Measurements from ENCODE around the gene IL17RC.
"Not testable (repeated sequence)": the region's sequence is repeated elsewhere in the genome, so short reads cannot be mapped to it uniquely, and the experiment has no call there.

IL17RC gene

DNA sequence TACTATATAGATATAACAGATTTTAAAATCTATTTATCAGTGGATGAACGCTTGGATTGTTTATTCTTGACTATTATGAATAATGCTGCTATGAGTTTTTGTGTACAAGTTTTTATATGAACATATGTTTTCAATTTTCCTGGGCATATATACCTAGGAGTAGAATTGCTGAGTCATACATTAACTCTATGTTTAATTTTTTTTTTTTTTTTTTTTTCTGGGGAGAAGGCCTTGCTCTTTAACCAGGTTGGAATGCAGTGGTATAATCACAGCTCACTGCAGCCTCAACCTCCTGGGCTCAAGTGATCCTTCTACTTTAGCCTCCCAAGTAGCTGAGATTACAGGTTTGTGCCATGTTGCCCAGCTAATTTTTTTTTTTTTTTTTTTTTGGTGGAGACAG is 45.9 kb upstream of the IL17RC start:
- TF ChIP-seq, protein P1, sequence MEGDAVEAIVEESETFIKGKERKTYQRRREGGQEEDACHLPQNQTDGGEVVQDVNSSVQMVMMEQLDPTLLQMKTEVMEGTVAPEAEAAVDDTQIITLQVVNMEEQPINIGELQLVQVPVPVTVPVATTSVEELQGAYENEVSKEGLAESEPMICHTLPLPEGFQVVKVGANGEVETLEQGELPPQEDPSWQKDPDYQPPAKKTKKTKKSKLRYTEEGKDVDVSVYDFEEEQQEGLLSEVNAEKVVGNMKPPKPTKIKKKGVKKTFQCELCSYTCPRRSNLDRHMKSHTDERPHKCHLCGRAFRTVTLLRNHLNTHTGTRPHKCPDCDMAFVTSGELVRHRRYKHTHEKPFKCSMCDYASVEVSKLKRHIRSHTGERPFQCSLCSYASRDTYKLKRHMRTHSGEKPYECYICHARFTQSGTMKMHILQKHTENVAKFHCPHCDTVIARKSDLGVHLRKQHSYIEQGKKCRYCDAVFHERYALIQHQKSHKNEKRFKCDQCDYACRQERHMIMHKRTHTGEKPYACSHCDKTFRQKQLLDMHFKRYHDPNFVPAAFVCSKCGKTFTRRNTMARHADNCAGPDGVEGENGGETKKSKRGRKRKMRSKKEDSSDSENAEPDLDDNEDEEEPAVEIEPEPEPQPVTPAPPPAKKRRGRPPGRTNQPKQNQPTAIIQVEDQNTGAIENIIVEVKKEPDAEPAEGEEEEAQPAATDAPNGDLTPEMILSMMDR (IDR thresholded peaks at IDR 0.05; ENCODE audit: insufficient read depth, low read length): no peak
- TF ChIP-seq, protein P2, sequence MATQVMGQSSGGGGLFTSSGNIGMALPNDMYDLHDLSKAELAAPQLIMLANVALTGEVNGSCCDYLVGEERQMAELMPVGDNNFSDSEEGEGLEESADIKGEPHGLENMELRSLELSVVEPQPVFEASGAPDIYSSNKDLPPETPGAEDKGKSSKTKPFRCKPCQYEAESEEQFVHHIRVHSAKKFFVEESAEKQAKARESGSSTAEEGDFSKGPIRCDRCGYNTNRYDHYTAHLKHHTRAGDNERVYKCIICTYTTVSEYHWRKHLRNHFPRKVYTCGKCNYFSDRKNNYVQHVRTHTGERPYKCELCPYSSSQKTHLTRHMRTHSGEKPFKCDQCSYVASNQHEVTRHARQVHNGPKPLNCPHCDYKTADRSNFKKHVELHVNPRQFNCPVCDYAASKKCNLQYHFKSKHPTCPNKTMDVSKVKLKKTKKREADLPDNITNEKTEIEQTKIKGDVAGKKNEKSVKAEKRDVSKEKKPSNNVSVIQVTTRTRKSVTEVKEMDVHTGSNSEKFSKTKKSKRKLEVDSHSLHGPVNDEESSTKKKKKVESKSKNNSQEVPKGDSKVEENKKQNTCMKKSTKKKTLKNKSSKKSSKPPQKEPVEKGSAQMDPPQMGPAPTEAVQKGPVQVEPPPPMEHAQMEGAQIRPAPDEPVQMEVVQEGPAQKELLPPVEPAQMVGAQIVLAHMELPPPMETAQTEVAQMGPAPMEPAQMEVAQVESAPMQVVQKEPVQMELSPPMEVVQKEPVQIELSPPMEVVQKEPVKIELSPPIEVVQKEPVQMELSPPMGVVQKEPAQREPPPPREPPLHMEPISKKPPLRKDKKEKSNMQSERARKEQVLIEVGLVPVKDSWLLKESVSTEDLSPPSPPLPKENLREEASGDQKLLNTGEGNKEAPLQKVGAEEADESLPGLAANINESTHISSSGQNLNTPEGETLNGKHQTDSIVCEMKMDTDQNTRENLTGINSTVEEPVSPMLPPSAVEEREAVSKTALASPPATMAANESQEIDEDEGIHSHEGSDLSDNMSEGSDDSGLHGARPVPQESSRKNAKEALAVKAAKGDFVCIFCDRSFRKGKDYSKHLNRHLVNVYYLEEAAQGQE (IDR thresholded peaks at IDR 0.05; ENCODE audit: insufficient replicate concordance, low read depth): no peak
- TF ChIP-seq POLR2AphosphoS5 (IDR thresholded peaks at IDR 0.05; ENCODE audit: low read depth) (no peak), SPI1 (IDR thresholded peaks at IDR 0.05; ENCODE audit: borderline replicate concordance, low read depth) (no peak), GABPA (IDR thresholded peaks at IDR 0.05; ENCODE audit: low read depth) (no peak)
- H3K4me3 ChIP-seq (replicated peaks; ENCODE audit: insufficient read depth, low read length): no peak overlapping the region
- no peak overlapping the region for H3K27ac ChIP-seq (replicated peaks)
- no peaks in the 10 kb centered on the region for H3K27me3 ChIP-seq (ENCODE audit: insufficient read depth, poor library complexity, severe bottlenecking)
- DNase-seq (ENCODE audit: low read depth in 1 of 2, low spot score in 1 of 2): no peak

DNA sequence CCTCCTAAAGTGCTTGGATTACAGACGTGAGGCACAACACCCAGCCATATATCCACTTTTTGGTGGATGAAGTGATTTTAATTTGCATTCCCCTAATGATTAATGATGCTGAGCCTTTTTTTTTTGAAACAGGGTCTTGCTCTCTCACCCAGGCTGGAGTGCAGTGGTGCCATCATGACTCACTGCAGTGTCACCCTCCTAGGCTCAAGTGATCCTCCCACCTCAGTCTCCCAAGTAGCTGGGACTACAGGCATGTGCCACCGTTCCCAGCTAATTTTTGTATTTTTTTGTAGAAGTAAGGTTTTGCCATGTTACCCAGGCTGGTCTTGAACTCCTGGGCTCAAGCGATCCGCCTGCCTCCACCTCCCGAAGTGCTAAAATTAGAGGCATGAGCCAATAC is 44.8 kb upstream of the IL17RC start:
- H3K27me3 ChIP-seq (ENCODE audit: insufficient read depth, poor library complexity, severe bottlenecking); H3K27ac ChIP-seq (replicated peaks); H3K4me3 ChIP-seq (replicated peaks; ENCODE audit: insufficient read depth, low read length); DNase-seq (ENCODE audit: low read depth in 1 of 2, low spot score in 1 of 2): not testable (repeated sequence)

DNA sequence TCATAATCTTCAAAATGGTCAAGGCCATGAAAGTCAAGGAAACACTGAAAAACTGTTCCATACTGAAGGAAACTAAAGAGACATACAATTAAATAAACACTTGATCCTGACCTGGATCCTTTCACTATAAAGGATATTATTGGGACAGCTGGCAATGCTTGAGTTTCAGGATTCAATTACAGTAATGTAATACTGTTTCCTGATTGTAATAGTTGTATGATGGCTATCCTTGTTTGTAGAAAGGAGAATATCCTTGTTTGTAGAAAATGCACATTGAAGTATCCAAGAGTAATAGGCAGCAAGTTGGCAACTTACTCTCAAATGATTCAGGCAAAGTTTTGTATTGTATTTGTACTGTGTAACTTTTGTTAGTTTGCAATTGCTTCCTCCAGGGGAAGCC is 41.5 kb upstream of the IL17RC start:
- no peak for DNase-seq (ENCODE audit: low read depth in 1 of 2, low spot score in 1 of 2)
- no peak overlapping the region for H3K27ac ChIP-seq (replicated peaks)

DNA sequence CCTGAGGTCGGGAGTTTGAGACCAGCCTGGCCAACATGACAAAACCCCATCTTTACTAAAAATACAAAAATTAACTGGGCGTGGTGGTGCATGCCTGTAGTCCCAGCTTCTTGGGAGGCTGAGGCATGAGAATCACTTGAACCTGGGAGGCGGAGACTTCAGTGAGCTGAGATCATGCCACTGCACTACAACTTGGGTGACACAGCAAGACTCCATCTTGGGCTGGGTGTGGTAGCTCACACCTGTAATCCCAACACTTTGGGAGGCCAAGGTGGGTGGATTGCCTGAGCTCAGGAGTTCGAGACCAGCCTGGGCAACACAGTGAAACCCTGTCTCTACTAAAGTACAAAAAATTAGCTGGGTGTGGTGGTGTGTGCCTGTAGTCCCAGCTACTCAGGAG is 40.6 kb upstream of the IL17RC start:
- not testable (repeated sequence) for H3K27ac ChIP-seq (replicated peaks); H3K27me3 ChIP-seq (ENCODE audit: insufficient read depth, poor library complexity, severe bottlenecking); H3K4me3 ChIP-seq (replicated peaks; ENCODE audit: insufficient read depth, low read length); DNase-seq (ENCODE audit: low read depth in 1 of 2, low spot score in 1 of 2)

More for the DNA sequence above, 41.5 kb upstream of the IL17RC start:
- Histone ChIP-seq H3K4me3 (replicated peaks; ENCODE audit: insufficient read depth, low read length) (no peak overlapping the region), H3K27me3 (ENCODE audit: insufficient read depth, poor library complexity, severe bottlenecking) (no peaks in the 10 kb centered on the region)
- TF ChIP-seq SPI1 (IDR thresholded peaks at IDR 0.05; ENCODE audit: borderline replicate concordance, low read depth): no peak
- TF ChIP-seq, protein P2 (IDR thresholded peaks at IDR 0.05; ENCODE audit: insufficient replicate concordance, low read depth): no peak
- no peak for TF ChIP-seq GABPA (IDR thresholded peaks at IDR 0.05; ENCODE audit: low read depth)
- TF ChIP-seq, protein P1 (IDR thresholded peaks at IDR 0.05; ENCODE audit: insufficient read depth, low read length): no peak
- TF ChIP-seq POLR2AphosphoS5 (IDR thresholded peaks at IDR 0.05; ENCODE audit: low read depth): no peak

DNA sequence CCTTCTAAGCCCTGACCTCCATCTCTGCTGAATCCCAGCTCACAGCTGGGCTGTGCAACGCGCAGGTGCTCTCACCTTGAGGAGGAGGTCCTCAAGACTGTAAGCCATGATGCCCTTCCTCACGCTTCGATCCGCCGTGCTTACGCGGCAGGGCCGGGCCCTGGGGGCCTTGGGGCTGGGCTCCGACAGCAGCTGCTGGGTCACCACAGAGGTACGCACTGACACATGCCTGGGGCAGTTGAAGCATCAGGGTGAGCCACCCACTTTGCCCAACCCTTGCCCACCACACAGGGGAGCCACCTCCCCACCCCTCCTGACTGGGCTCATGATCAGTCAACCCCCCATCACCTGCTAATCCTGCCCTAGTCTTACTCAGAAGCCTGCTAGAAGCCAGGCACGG is 39.9 kb upstream of the IL17RC start:
- H3K27me3 ChIP-seq (ENCODE audit: insufficient read depth, poor library complexity, severe bottlenecking): no peaks in the 10 kb centered on the region
- DNase-seq (ENCODE audit: low read depth in 1 of 2, low spot score in 1 of 2): no peak
- H3K27ac ChIP-seq (replicated peaks): no peak overlapping the region
- no peak for TF ChIP-seq SPI1 (IDR thresholded peaks at IDR 0.05; ENCODE audit: borderline replicate concordance, low read depth)
- no peak overlapping the region for H3K4me3 ChIP-seq (replicated peaks; ENCODE audit: insufficient read depth, low read length)

All from HL-60 (cell line).